HTERT RPE-1 (cell line): ENCODE data around the gene THRB.

Source experiments
- in situ Hi-C: fragments of 300-500 bp; cut with MboI; formaldehyde crosslinking; loops from 4 replicates; pipeline ENCODE4 v1.14.3; 2020; ENCODE audit warnings: low sequenced_read_pairs

THRB gene

DNA sequence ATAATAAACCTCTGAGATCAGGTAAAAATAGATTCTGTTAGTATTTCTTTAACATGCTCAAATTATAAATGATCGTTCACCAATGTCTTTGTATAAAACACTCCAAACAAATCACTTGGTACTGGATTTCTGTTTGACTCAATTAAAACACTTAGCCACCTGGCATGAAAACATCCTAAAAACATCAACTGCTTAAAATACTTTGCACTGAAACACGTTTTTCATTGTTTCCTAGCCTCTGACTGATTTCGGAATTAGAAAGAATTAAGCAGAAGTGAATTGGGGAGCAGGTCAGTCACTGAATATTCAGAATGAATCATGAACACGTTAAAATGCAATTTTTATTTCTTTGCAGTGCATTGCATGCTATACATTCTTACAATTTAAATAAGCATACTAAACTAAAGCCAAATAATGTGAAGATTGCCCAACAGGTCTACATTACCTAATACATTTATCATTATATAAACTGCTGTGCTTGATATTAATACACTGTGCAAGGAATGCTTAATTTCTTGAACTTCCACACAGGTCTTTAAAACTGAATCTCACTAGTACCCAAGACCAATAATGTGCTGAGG, 1.6 kb downstream of the THRB start:
- in situ Hi-C loops, result no loop called here

DNA sequence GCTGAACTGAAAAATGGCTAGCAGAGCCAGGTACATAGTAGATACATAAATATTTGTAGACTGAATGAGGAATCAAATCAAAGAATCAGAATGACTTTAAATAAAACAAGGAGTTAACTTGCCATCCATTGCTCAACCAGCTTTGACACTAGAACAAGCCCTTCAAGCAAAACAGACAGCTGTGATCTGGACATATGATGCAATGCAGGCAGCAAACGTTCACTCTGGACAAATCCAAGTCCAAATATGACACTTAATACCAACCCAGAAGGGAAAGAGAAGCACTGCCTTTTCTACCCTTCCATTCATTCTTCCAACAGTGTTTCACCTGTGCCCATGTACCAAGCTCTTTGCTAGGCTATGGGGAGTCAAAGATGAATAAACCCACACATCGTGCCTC, 4.5 kb downstream of the THRB start:
- in situ Hi-C loops, result no loop called here

DNA sequence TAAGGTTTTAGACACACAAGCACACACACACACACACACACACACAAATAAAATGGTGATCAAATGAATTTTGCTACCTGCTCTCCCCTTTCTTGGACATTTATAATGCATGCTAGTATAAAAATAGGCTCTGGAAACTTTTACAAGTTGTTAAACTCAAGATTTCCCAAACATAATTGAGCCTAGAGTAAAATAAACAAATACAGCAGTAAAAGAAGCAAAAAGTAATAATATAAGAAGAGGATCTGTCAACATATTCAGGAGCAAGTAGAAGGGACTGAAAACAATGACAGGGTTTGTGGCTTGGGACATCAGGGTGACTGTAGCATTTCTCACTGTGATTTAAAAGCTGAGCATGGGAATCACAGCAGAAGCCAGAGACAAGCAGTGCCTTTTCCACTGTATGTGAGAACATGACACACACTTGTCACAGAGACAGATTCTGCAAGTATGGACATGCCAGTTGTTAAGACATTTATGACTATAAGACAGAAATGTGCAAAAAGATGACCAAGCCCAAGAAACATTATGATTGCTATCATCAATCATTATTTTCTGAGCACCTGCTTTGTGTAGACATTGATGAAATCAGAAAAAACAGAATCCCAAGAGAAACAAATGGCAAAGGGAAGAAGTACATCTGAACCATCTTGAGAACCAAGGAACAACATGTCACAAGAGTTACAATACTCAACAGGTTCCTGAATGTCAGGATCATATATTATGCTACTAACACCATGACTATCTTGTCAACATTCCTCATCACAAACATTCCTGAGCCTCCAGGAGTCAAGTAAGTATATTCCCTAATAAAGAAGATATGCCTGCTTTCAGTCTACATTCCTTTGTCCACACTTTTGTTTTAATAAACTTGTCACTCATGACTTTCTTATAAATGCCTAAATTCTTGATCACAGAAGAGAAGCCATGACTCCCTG, 7.1 kb downstream of the THRB start:
- in situ Hi-C loops, result no loop called here

DNA sequence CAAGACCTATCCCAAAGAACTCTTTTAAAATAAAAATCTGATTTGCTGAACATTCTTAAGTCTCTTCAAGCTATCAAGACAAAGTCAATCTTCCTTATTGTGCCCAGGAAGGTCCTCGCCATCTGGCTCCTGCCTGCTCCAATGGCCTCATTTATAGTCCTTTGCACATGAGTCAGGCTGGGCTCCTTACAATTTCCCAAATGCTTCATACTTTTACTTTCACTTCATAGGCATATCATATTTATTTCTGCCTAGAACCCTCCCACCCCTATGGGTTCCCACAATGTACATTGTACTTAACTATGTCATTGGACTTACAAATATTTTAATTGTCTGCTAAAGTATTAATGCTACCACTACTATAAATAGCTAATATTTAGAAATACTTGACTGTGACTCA, 9.1 kb downstream of the THRB start:
- in situ Hi-C loops, result no loop called here

DNA sequence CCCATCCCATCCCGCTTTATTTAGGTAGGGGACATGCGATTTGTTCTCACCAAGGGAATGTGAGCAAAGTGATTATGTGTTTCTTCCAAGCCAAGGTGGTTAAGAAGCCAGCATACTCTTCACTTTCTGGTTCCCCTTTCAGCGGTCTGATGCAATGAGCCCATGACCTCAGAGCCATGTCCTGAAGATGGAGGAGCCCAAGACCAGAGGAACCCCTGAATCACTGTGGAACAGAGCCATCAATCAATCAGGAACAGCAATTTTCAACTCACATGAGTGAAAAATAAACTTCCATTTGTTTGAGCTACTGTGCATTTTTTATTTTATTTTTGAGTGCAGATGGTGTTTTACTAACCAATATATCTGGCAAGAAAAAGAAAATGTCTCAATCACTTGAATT, 10.8 kb downstream of the THRB start:
- in situ Hi-C loops, result no loop called here

DNA sequence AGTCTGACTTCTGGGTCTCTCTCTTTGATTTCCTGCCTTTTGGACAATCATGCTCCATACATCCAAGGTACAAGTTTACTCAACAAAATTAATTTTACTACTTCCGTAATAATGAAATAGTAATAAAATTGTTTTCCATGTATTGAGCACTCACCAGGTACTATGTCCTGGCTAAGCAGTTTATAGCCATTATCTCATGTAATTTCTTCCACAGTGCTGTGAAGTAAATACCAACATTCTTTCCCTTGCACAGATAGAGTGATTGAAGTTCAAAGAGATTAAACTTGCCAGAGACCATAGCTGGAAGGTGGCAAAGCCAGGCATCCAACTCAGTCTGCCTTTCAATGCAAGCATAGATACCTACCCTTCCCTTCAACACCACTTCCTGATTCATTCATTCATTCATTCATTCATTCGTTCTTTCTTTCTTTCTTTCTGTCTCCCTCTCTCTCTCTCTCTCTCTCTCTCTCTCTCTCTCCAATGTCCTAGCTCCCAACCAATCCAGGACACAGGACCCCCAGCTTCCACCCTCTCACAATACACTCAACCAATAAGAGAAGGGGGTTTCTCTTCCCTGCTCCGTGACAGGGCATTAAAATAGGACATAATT, 12.4 kb downstream of the THRB start:
- in situ Hi-C loops, result no loop called here

DNA sequence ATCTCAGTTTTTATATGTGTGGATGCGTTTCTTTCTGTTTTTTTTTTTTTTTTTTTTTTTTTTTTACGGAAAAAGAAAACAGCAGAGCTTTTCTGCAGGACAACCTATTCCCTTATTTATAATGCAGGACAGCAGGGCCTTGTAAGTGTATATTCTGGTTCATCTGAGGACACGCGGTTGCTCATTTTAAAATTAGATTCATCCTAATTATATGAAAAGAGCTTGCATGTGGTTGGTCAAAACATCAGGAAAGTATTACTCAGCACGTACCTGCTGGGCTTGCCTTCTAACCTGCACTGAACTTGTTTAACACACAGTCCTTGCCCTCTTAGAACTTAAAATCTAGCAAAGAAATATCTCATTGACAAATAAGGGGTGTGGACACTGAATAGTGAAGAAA, 13.5 kb downstream of the THRB start:
- in situ Hi-C loops, result no loop called here

DNA sequence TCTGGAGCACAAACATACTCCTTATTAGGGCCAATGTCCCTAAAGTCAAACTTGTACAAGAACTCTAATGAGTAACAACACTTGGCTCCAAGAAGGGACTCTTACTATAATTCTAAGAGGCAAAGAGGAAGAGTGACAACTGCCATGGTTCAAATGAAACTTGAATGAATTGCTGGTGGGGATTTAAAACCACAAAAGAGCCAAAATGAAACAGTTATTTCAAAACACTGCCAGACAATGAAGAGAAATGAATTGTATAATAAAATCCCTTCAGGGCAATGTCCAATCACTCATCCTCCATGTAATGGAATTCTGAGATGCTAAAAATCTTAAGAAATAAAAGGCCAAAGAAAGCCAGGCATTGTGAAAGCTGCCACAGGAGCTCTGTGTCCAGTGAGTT, 14.2 kb downstream of the THRB start:
- in situ Hi-C loops, result no loop called here

DNA sequence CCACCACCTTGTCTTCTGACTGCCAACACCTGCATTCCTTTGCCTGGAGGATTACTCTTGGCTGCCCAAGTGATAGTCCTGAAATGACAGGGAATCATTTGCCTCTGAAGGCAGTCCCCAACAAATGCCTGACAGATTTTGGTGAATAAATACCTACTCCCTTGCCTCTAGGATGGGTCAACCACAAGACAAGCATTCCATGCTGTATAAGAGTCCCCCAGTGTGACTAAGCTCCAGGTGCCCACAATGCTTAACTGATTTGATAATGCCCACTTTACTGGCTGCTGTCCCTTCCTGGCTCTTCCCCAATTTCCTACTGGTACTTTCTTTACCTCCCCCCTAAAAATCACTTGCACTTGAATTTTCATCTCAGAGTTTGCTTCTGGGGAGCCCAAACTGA, 14.8 kb downstream of the THRB start:
- in situ Hi-C loops, result no loop called here

DNA sequence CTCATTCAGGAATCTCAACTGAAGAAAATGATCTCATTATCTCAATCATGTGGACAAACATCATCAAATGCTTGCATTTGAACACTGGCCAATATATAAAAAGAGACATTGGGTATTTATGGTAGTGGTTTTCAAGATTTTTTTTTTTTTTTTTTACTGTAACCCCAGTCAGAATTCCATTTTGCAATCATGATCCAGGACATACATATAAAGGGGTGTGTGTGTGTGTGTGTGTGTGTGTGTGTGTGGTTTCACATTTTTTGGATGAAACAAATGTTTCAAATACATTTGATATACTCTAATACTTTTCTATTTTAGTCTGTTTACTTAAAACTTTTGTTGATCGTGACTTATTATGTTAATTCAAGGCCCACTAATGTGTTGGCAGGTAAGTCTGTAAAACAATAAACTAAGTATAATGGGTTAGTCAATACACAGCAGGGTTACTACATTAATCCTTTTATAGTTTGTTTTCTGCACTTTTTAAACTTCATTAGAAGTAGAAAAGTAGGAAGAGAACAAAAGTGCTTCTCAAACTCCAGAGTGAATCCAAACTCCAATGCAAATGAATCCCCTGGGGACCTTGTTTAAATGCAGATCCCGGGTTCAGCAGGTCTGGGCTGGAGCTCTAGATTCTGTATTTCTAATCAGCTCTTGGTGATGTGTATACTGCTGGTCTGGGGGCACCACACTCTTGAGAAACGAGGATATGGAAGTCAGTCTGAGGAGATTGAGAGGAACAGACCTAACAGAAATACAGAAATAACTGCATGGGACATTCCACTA, 17.6 kb downstream of the THRB start:
- in situ Hi-C loops, result no loop called here

DNA sequence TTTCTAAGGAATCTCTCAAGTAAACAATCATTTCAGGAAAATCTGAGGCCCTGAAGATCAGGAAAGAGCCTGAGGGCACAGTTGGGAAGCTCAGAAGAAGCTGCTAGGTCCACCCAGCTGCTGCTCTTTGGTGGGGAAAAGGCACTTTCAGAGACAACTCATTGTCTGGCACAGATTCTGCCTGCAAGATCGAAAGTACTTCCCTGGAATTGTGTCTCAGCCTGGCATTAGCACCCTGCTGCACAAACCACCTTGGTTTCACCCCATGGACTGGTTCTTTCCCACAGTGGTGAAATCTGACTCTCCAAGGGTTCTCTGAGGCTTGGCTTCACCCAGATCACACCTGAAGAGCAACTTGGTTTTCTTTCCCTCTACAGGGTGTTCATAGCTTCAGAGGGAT, 18.7 kb downstream of the THRB start:
- in situ Hi-C loops, result no loop called here

DNA sequence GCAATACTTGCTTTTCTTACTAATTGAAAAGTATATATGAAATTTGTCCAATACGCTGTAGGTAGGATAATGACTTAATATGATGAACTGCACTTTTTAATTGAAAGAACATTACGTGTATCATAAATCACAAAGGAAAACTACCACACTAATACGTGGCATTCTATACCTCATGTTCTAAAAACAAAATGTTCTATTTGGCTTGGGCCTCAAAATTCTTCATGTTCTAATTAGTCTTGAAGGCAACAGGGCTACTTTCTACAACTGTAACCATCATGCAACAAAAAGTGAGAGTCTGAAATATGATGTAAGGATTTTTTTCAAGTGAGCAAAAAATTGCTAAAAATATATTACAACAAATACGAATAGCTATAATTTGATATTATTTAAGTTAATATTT, 19.8 kb downstream of the THRB start:
- in situ Hi-C loops, result no loop called here

DNA sequence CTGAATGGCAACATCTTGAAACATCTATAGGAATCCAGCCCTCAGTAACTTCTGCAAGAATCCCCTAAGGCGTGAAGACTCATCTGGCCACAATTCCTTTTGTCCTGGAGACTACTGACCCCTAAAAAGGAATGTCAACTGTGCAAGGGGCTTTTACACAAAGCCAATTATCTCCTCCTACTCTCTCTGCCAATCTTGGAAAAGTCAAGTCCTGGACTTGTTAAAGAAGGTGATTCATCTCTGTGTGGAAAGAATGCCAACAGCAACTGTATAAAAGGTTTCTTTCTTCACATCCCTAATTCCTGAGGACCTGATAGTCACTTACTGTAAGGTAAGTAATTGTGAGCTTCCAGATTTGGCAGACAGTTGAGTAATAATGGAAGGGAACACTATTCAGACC, 22.3 kb downstream of the THRB start:
- in situ Hi-C loops, result no loop called here

DNA sequence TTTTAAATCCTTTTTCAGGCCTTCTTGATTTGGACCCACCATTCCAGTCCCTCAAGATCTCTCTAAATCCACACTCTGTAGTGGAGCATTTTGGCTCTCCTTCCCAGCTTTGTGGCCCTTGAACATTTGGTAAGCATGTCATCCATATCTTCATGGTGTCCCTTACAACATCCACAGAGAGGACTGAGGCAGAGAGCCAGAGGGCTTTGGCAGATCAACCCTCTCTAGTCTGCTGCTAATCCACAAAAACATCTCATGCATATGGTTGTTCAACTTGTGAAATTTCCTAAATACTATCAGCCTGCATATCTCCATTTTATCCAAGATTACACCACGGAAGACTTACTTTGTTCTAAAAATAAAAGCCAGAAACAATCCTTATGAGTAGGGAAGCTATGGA, 23.2 kb downstream of the THRB start:
- in situ Hi-C loops, result no loop called here

DNA sequence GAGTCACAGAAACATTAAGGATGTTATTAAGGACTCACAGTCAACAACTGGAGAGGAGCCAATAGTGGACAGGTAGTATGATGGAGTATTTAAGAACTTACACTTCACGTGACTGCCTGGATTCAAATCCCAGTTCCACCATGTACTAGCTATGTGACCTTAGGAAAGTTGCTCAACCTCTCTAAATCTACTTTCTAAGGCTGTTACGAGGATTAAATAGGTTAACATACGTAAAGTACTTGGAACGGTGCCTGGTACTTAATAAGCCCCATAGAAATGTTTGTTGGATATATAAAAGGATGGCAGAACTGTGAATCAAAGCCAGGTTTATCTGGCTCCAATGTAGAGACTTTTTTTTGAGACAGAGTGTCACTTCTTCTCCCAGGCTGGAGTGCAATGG, 24.4 kb downstream of the THRB start:
- in situ Hi-C loops, result no loop called here

DNA sequence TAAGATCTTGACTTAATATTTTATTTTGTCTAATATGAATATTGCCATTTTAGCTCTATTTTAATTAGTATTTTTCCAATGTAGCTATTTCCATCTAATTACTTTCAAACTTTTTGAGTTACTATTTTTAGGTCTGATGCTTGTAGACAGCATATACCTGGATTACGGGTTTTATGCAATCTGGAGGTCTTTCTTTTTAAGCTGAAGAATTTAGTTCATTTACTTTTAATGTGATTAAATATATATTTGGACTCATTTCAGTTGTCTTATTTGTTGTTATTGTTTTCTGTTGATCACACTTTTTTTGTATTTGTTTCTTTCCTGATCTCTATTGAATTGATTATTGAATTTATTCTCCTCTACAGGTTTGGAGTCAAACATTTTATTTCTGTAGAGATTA, 30.3 kb downstream of the THRB start:
- in situ Hi-C loops, result no loop called here

DNA sequence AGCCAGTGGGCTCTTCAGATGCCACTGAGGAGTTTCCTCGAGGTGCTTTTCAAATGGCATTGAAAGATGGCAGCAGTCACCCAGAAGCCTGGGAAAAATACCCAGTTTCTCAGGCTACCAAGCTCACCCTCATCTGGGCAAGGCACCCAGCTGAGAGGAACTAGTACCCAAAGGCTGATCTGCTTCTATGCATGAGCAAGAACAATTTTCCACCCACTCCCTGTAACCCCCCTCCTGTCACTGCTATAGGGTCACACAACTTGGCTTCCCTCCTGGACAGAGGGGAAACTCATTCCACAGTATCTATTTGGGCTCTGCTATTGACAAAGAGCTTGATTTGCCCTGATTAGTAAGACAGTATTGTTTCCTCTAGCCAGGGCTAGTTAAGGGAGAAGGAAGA, 31.9 kb downstream of the THRB start:
- in situ Hi-C loops, result no loop called here

DNA sequence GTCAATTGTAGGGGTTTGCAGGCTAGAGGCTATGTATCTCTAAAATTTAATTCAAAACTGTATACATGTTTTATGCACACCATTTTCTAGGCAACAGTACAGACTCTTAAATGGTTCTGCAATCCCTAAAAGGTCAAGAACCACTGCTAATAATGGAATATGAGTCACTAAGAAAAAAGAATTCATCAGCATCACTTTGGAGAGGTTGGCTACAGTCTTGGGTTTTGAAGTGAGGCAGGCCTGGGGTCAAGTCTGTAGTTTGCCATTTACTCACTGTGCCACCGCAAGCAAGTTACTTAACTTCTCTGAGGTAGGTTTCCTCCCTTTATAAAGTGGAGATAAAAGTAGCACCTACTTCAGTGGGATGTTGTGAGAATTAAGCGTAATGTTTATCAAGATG, 33.7 kb downstream of the THRB start:
- in situ Hi-C loops, result no loop called here

DNA sequence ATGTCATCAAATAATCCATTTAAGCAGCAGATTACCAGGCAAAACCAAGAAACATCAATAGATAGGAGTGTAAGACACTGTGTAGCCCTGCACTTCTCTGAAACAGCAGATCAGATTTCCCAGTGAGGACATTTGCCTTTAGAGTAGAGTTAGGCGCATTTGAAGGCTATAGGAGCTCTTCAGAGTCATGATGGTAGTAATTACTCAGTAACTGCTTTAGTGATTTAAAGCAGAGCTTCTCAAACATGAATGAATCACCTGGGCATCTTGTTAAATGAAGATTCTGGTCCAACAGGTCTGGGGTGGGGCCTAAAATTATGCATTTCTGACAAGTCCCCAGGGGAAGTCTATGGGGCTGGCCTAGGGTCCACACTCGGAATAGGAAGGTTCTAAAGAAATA, 36.9 kb downstream of the THRB start:
- in situ Hi-C loops, result no loop called here

DNA sequence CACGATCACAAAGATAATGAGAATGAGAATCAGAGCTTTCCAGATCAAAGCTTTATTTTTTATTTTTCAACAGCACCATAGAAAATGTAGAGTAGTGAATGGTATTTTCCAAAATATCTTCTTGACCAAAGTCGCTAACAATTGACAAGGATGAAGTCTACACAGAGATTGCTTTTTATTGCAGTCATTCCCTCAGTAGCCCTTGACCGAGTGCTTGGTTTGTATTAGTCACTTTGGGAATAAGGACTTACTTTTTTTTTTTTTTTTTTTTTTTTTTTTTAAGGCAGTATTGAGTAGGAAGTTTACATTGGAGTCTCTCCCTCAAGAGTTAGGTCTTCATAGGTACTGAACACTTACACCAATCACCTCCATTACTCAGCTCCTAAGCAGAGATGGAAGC, 39.8 kb downstream of the THRB start:
- in situ Hi-C loops, result no loop called here

DNA sequence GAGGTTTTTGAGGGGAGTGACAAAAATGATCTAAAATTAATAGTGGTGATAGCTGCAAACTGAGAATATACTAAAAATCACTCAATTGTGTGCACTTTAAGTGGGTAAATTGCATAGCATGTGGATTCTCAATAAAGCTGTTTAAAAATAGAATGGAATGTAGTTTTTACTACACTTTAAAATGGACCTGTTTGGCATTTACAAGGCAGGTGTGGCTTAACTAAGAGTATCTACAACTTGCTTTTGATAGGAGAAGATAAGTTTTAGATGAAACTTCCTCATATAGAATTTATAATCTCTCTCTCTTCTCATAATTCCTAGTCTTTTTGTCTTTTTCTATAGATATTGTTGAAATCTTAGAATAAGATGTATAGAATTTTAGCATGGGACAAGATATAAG, 40.3 kb downstream of the THRB start:
- in situ Hi-C loops, result no loop called here
